DND-41 (cell line): ENCODE measurements around the gene NDE1.
A peak's percentile ranks its signal among the peaks of the same experiment; 100 is the strongest.

ENCODE experiments used
- ATAC-seq: fragments of 200-7000 bp; cut with Tn5 transposase; 3 replicates; pipeline ENCODE4 v1.9.1; 2021; ENCODE audit warnings: low read depth; ENCODE audit not compliant: insufficient read depth
- DNase-seq: peaks from one replicate; pipeline ENCODE4 v3.0.0-alpha.2; 2020
- H2AFZ ChIP-seq: 2 replicates; pipeline ENCODE4 v1.6.0; 2012; ENCODE audit warnings: low read depth, low read length
- H3K27ac ChIP-seq: 2 replicates; pipeline ENCODE4 v1.5.1; 2012; ENCODE audit warnings: low read length, inconsistent platforms
- H3K27me3 ChIP-seq: fragments of 200-600 bp; sonication (generic); 2 replicates; pipeline ENCODE4 v1.6.0; 2012; ENCODE audit warnings: low read length, mild to moderate bottlenecking, inconsistent platforms; ENCODE audit not compliant: insufficient read depth, poor library complexity
- H3K36me3 ChIP-seq: 2 replicates; pipeline ENCODE4 v1.5.1; 2012; ENCODE audit warnings: low read length, inconsistent platforms; ENCODE audit not compliant: insufficient read depth
- H3K4me1 ChIP-seq: 2 replicates; pipeline ENCODE4 v1.5.1; 2012; ENCODE audit warnings: mild to moderate bottlenecking, low read length; ENCODE audit not compliant: insufficient read depth
- H3K4me2 ChIP-seq: 2 replicates; pipeline ENCODE4 v1.6.0; 2012; ENCODE audit warnings: mild to moderate bottlenecking, moderate library complexity, low read length, inconsistent platforms; ENCODE audit not compliant: insufficient read depth
- H3K4me3 ChIP-seq, 2 experiments: fragments of 200-600 bp in 1 of 2; shearing (Covaris generic) in 1 of 2; 2 replicates each; pipeline ENCODE4 v1.5.1; 2012 to 2016; ENCODE audit warnings: inconsistent platforms in 2 of 2, low read length in 2 of 2, mild to moderate bottlenecking in 2 of 2, low read depth in 1 of 2, moderate library complexity in 1 of 2
- H3K79me2 ChIP-seq: 2 replicates; pipeline ENCODE4 v1.6.0; 2012; ENCODE audit warnings: low read length, inconsistent platforms; ENCODE audit not compliant: insufficient read depth
- H3K9ac ChIP-seq: 2 replicates; pipeline ENCODE4 v1.6.0; 2012; ENCODE audit warnings: low read depth, mild to moderate bottlenecking, inconsistent platforms, low read length, moderate library complexity
- H3K9me3 ChIP-seq: 2 replicates; pipeline ENCODE4 v1.5.1; 2012; ENCODE audit warnings: low read length, moderate library complexity, mild to moderate bottlenecking, inconsistent platforms; ENCODE audit not compliant: insufficient read depth, severe bottlenecking
- H4K20me1 ChIP-seq: 2 replicates; pipeline ENCODE4 v1.6.0; 2012; ENCODE audit warnings: low read length; ENCODE audit not compliant: insufficient read depth
- EZH2 ChIP-seq: IDR thresholded peaks from 3 replicates; pipeline ENCODE4 v1.6.1; 2012; ENCODE audit warnings: borderline replicate concordance, low read depth, mild to moderate bottlenecking, moderate library complexity, low read length, inconsistent platforms; ENCODE audit not compliant: severe bottlenecking
- TF ChIP-seq, protein P1 (sequence below): IDR thresholded peaks from 2 replicates; pipeline ENCODE4 v1.5.1; 2012; ENCODE audit warnings: borderline replicate concordance, low read length, moderate library complexity, mild to moderate bottlenecking; ENCODE audit not compliant: poor library complexity, severe bottlenecking; ENCODE audit errors: extremely low read depth

Gene NDE1

DNA sequence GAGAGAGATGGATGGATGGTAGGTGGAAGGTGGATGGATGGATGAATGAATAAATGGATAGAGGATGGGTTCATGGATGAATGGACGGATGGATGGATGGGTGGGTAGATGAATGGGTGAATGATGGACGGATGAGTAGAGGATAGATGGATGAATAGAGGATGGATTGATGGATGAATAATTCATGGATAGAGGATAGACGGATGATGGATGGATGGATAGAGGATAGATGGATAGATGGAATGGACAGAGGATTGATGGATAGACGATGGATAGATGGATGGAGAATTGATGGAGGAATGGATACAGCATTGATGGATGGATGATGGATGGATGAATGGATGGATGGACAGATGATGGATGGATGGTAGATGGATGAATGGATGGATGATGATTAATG is 115.1 kb downstream of the NDE1 start:
- no peak overlapping the region for H3K4me2 ChIP-seq

DNA sequence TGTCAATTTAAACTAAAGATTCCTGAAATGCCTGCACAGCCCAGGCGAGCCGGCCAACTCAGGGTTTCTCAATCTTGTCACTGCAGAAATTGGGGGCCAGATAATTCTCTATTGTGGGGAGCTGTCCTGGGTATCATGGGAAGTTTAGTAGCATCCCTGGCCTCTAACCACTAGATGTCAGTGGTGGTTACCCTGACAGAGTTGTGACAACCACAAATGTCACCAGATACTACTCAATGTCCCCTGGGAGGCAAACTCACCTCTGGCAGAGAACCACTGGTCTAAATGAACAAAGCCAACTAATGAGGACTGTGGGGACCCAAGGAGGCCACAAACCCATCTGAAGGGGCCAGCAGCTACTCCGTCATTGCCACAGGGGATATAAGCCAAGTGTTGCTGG is 115.8 kb downstream of the NDE1 start:
- ATAC-seq, result peak; percentile 89
- Histone ChIP-seq H3K4me2 (no peak overlapping the region), H3K9ac (no peak overlapping the region), H3K4me3 (no peak overlapping the region), H3K9me3 (peaks cover 2% of the 10 kb centered on the region), H3K27ac (no peak overlapping the region), H2AFZ (no peak overlapping the region), H3K79me2 (no peaks in the 10 kb centered on the region), H3K4me1 (no peaks in the 10 kb centered on the region), H3K27me3 (peaks cover 3% of the 10 kb centered on the region), H4K20me1 (no peaks in the 10 kb centered on the region), H3K36me3 (no peaks in the 10 kb centered on the region)
- TF ChIP-seq, protein P1, sequence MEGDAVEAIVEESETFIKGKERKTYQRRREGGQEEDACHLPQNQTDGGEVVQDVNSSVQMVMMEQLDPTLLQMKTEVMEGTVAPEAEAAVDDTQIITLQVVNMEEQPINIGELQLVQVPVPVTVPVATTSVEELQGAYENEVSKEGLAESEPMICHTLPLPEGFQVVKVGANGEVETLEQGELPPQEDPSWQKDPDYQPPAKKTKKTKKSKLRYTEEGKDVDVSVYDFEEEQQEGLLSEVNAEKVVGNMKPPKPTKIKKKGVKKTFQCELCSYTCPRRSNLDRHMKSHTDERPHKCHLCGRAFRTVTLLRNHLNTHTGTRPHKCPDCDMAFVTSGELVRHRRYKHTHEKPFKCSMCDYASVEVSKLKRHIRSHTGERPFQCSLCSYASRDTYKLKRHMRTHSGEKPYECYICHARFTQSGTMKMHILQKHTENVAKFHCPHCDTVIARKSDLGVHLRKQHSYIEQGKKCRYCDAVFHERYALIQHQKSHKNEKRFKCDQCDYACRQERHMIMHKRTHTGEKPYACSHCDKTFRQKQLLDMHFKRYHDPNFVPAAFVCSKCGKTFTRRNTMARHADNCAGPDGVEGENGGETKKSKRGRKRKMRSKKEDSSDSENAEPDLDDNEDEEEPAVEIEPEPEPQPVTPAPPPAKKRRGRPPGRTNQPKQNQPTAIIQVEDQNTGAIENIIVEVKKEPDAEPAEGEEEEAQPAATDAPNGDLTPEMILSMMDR, result peak; percentile 80
- TF ChIP-seq EZH2, result no peak
- peak; percentile 54 for DNase-seq

More for the DNA sequence above, 115.1 kb downstream of the NDE1 start:
- H4K20me1 ChIP-seq, result no peaks in the 10 kb centered on the region
- H3K36me3 ChIP-seq, result no peaks in the 10 kb centered on the region
- DNase-seq, result no peak
- no peak for TF ChIP-seq EZH2
- TF ChIP-seq, protein P1, result no peak
- peaks cover 3% of the 10 kb centered on the region for H3K27me3 ChIP-seq
- H3K4me3 ChIP-seq, result no peak overlapping the region
- H3K27ac ChIP-seq, result no peak overlapping the region
- H3K9me3 ChIP-seq, result peaks cover 2% of the 10 kb centered on the region
- H3K9ac ChIP-seq, result no peak overlapping the region
- no peak for ATAC-seq
- H2AFZ ChIP-seq, result no peak overlapping the region
- no peaks in the 10 kb centered on the region for H3K79me2 ChIP-seq
- H3K4me1 ChIP-seq, result no peaks in the 10 kb centered on the region

DNA sequence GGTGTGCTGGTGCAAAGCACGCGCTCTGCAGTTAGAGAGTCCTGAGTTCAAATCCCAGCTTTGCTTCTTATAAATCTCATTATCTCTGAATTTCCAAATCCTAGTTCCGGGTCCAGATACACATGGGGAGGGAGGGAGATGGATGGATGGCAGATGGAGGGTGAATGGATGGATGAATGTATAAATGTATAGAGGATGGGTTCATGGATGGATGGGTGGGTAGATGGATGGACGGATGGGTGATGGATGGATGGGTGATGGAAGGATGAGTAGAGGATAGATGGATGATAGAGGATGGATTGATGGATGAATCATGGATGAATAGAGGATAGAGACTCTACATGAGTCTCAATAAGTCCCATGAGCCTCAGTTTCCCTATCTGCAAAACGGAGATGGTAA is 116.9 kb downstream of the NDE1 start:
- Histone ChIP-seq H3K27ac (no peak overlapping the region), H3K4me2 (no peak overlapping the region), H3K4me1 (no peaks in the 10 kb centered on the region), H3K27me3 (peaks cover 3% of the 10 kb centered on the region), H3K79me2 (no peaks in the 10 kb centered on the region), H2AFZ (no peak overlapping the region), H3K36me3 (no peaks in the 10 kb centered on the region), H3K4me3 (no peak overlapping the region), H3K9ac (no peak overlapping the region), H3K9me3 (peaks cover 2% of the 10 kb centered on the region), H4K20me1 (no peaks in the 10 kb centered on the region)
- TF ChIP-seq, protein P1, result no peak
- TF ChIP-seq EZH2, result no peak
- ATAC-seq, result no peak
- DNase-seq, result no peak

DNA sequence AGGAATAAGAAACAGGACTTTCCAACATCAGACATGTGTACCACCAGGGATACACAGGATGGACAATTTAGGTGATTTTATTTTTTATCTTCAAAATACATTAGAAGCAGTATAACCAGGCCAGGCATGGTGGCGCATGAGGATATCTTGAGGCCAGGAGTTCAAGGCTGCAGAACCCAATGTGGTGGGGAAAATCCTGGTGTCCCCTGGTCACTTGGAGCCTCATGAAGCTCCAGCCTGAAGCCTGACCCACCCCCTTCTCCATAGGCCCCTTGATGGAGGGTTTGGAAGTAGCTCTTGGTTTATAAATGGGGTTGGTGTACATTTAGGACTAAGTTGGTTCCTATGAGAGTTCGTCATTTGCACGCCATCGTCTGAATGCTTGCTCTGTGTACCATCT is 118.2 kb downstream of the NDE1 start:
- no peak for ATAC-seq

More for the DNA sequence above, 118.2 kb downstream of the NDE1 start:
- no peak overlapping the region for H3K27ac ChIP-seq
- no peaks in the 10 kb centered on the region for H3K4me1 ChIP-seq
- H3K9ac ChIP-seq, result no peak overlapping the region
- no peaks in the 10 kb centered on the region for H4K20me1 ChIP-seq
- no peak for DNase-seq
- H3K79me2 ChIP-seq, result no peaks in the 10 kb centered on the region
- peaks cover 2% of the 10 kb centered on the region for H3K9me3 ChIP-seq
- H3K36me3 ChIP-seq, result no peaks in the 10 kb centered on the region
- no peak overlapping the region for H3K4me2 ChIP-seq
- no peak overlapping the region for H2AFZ ChIP-seq
- TF ChIP-seq, protein P1, result no peak
- no peak for TF ChIP-seq EZH2
- H3K27me3 ChIP-seq, result peaks cover 3% of the 10 kb centered on the region
- no peak overlapping the region for H3K4me3 ChIP-seq
